GM12873 (cell line): Measurements from ENCODE around the gene POLR2I.
A peak's percentile ranks its signal among the peaks of the same experiment; 100 is the strongest.

Source experiments
- TF ChIP-seq, protein P1 (sequence below): IDR thresholded peaks from 2 replicates; pipeline ENCODE4 v1.5.1; 2012; ENCODE audit warnings: low read depth, mild to moderate bottlenecking, moderate library complexity, low read length, control low read depth; ENCODE audit not compliant: insufficient read depth; ENCODE audit errors: missing control alignments

POLR2I gene

GRCh38 chr19:36141039-36141927 lies 26.6 kb upstream of the POLR2I start:
- TF ChIP-seq, protein P1, sequence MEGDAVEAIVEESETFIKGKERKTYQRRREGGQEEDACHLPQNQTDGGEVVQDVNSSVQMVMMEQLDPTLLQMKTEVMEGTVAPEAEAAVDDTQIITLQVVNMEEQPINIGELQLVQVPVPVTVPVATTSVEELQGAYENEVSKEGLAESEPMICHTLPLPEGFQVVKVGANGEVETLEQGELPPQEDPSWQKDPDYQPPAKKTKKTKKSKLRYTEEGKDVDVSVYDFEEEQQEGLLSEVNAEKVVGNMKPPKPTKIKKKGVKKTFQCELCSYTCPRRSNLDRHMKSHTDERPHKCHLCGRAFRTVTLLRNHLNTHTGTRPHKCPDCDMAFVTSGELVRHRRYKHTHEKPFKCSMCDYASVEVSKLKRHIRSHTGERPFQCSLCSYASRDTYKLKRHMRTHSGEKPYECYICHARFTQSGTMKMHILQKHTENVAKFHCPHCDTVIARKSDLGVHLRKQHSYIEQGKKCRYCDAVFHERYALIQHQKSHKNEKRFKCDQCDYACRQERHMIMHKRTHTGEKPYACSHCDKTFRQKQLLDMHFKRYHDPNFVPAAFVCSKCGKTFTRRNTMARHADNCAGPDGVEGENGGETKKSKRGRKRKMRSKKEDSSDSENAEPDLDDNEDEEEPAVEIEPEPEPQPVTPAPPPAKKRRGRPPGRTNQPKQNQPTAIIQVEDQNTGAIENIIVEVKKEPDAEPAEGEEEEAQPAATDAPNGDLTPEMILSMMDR: no peak

GRCh38 chr19:36140304-36141038 lies 25.8 kb upstream of the POLR2I start:
- TF ChIP-seq, protein P1: no peak

DNA sequence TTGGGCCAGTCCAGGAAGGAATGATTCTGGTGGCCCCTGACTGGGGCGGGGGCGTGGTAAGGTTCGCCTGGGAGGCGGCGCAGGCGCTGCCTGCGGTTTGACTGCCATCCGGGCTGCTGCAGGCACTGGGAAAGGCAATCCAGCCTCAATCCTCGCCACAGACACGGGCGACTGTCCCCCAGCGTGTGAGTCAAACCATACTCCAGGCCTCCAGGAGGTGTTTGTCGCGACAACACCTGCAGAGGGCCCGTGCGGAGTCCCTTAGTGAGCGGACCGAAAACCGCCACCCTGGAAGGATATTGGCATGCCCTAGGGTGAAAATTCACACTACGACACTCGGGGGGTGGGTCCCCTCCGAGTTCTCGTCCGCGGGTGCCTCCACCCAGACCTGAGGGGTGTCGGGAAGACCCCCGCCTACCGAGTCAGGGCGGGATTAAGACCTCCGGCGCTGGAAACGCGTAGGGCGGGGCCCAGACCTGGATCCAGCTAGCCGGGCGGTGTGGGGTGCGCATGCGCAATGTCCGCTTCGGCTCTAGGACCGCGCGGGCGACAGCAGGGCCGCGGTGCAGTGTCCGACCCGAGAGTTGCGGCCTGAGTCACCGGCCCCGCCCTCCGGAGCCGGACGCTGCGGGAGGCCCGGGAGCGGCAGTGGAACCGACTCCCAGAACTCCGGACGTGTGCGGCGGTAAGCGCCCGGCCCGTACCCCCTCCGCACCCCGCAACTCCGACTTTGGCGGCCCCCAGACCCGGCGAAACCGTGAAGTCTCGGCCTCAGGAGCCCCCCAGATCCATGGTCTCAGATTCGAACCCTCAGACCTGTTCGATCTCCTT lies 25.0 kb upstream of the POLR2I start, which contains the start of gene CAPNS1:
Gene CAPNS1, plus strand, starts transcription at position 594 of the 831 bp plus-strand sequence. CDS start 946 bp downstream, outside the sequence.
- TF ChIP-seq, protein P1: peak; percentile 36

DNA sequence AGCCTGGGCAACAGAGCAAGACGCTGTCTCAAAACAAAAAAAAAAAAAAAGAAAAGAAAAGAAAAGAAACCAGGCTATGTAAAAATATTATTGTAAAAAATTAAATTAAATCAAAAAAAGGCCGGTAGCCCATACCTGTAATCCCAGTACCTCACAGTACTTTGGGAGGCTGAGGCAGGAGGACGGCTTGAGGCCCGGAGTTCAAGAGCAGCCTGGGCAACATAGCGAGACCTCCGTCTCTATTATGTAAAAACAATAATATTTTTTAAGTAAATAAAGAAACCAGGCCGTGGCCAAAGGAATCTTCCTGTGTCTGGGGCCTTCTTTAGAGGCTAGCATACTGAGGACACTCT lies 24.4 kb upstream of the POLR2I start:
- TF ChIP-seq, protein P1: no peak

DNA sequence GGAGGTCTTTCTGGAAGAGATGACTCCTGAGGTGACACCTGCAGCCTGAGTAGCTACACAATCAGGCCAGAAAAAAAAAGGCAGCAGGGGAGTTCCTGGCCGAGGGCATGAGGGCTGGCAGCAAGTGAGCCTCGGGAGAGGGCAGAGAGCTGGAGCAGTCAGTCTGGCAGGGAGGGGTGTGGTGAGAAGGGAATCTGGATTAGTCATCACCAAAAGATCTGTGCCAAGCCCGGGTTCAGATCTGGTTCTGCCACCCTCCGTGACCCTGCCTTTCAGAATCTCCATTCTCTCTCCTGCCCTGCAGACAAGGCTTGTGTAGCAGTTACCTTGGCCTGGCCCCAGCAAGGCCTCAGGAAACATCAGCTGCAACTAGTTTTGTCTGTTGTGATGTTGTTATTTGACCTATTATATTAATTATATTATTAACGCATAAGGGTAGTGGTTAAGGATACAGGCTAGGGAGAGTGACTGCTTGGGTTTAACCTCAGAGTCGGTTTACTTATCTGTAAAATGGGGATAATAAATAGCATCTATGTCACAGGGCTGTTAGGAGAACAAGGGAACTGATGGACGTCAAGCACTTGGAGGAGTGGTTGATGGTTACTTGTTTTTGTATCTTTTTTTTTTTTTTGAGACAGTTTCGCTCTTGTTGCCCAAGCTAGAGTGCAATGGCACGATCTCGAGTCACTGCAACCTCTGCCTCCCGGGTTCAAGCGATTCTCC lies 22.4 kb upstream of the POLR2I start:
- TF ChIP-seq, protein P1: no peak

- TF ChIP-seq, protein P1: no peak
Measured at GRCh38 chr19:36128392-36128736, 13.7 kb upstream of the POLR2I start.
